NCI-H446 treated with DMSO at 0.1 percent for 48 hours (cell line): Measurements from ENCODE around the gene C9orf85.

ENCODE experiments used
- DNase-seq: peaks from one replicate; lab custom pipeline; 2025; lab: John Stamatoyannopoulos, UW

The C9orf85 gene

GRCh38 chr9:71904076-71904475 lies 7.4 kb upstream of the C9orf85 start:
- DNase-seq = no peak

DNA sequence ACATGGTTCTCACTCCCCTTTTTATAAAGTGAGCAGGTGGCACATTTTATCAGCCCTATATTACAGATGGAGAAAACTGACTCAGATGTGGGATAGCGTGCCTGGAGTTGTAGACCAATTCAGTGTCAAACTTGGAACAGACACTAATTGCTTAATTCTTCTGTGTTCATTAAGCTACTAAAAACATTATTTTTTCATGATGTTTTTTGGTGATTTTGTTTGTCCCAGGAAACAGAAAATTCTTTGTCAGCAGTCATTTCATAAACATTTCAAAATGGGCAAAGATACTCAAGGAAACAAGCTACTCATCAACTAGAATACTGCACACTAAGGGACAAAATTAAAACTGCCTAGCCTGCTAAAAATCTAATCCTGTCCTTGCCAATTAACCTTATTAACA lies 2.6 kb upstream of the C9orf85 start:
- no peak for DNase-seq

DNA sequence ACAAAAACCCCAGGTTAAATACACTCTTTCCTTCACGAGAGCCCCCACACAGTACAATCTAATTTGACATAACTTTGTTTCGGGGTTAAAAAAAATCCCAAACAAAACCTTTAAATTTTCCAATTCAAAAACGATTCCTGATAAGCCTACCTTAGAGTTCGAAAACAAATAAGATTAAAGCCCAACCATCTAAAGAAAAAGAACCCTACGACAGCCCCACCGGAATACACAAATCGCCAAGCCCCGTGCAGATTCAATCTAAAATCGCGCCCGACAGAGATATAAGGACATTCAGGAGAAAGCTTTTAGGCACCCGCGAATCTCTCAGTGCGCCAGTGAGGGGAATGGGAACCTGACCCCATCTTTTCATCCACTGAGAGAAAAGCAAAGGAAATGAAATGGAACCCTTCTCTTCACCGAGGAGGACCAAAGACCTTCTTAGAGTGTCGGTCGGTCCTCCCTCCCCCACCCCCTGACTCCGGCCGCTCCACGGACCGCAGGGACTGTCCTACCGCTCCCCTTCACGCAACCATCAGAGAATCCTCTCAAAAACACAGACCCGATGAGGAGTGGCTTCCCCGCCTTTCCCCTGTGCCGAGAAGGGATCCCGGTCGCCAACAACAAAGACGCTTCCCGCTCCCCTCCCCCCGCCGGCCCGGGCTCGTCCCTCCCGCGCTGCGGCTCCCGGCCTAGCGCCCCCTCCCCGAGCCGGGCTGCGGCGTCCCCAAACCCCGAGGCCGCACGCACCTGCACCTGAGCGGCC lies 1.4 kb upstream of the C9orf85 start:
- no peak for DNase-seq

DNA sequence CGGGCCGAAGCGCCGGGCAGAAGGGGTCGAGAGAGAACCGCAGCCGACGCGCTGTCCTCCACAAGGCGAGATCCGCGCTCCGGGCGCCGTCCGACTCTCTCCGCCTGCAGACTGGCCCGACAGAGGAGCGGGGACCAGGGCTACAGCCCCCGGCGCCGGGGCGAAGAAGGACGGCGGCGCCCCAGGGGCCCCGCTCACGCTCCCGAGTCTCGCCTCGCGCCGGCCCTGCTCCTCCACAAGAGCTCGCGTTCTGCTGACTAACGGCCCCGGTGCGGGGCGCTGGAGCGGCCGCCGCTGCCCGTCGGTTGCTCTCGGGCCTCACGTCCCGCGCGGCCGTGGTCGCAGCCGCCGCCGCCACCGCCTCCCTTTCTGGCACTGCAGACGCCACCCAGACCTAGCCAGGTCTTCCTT lies 784 bp upstream of the C9orf85 start:
- no peak for DNase-seq

- no peak for DNase-seq
Measured at GRCh38 chr9:71911908-71912335, 483 bp downstream of the C9orf85 start.

DNA sequence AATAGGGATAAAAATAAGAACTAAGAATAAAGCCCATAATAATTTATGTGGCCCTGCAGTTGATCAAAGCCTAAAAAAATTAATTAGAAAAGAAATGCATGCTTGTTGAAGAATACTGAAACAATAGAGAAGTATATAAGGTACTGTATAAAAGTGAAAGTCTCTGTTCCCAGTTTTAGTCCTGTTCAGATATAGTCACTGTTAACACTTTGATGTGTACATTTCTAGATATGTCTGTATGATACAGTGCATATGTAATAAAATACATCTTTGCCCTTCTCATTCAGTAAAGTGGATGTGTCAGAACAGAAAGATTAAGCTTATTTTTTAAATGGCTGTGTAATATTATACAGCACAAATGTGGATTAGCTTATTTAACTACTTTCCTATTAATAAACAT lies 4.1 kb downstream of the C9orf85 start:
- DNase-seq = no peak

- DNase-seq = no peak
Measured at GRCh38 chr9:71916834-71917534, 5.5 kb downstream of the C9orf85 start.

DNA sequence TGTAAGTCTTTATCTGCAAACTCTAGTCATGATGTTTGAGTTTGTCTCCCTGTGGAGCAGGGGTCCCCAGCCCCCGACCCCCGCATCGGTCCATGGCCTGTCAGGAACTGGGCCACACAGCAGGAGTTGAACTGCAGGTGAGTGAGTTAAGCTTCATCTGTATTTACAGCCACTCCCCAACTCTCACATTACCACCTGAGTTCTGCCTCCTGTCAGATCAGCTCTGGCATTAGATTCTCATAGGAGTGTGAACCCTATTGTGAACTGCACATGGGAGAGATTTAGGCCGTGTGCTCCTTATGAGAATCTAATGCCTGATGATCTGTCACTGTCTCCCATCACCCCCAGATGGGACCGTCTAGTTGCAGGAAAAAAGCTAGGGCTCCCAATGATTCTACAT lies 7.0 kb downstream of the C9orf85 start:
- DNase-seq = no peak

DNA sequence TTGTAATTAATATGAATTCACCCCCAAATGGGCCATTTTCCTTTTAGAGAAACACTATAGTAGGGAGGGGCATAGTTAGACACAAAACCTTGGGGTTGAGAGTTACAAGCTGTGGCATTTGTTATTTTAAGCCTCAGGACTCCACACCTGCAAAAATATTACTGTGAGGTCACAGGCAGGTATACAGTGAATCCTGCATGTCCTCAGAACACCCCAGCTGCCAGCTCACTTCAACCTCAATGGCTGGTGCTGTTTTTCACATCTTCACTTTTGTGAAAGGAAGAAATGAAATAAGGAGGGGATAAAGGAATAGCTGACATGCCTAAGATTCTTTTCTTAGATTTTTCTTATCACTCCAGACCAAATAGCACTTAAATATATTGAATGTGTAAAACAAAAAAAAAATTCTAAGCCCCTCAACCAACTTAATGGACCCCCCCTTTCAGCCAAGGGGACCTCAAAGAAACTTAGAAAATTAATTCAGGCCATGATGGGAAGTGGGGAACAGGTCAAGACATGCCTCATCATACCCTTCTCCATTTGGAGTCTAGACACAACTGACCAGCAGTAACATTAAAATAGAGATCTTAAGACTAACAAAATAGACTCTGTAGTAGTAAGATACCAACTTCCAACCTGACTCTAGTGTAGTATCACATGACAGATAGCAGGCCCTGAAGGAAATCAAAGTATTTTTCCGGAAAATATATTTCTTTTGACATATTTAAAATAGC lies 9.2 kb downstream of the C9orf85 start:
- DNase-seq = no peak

GRCh38 chr9:71921190-71921814 lies 9.9 kb downstream of the C9orf85 start:
- DNase-seq = no peak

- no peak for DNase-seq
Measured at GRCh38 chr9:71924576-71924975, 13.1 kb downstream of the C9orf85 start.

DNA sequence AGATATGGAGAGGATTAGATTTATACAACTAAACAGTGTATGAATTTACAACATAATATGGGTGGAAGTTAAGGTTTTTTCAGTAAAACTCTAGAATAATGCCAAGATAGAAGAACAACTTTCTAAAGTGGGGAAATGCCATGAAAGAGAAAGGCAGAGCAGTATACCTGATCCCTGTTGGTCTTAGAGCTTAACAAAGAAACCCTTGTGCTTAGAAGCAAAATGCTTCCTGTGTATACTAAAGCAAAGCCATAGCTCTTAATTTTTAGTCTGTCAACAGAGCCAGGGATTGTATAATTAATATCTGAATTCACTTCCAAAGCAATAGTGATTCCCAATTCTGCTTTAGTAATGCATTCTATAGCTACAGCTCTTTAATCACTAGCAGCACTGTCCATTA lies 14.4 kb downstream of the C9orf85 start:
- no peak for DNase-seq

DNA sequence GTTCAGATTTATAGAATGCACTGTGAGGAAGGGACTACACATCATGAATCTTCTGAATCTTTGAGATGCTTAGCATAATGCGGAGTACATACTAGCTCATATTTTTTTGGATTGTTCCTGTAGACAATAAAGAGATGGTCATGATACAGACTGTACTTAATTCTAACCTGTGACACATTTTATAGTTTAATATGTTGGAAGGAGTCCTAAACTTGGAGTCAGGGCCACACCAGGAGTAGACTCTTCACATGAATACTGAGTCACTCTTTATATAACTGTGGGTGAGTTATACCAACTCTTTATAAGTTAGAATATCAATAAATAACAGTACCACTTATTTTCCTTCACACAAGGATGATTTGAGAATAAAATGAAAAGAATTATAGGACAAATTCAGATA lies 16.9 kb downstream of the C9orf85 start:
- no peak for DNase-seq

- no peak for DNase-seq
Measured at GRCh38 chr9:71928806-71929205, 17.4 kb downstream of the C9orf85 start.

DNA sequence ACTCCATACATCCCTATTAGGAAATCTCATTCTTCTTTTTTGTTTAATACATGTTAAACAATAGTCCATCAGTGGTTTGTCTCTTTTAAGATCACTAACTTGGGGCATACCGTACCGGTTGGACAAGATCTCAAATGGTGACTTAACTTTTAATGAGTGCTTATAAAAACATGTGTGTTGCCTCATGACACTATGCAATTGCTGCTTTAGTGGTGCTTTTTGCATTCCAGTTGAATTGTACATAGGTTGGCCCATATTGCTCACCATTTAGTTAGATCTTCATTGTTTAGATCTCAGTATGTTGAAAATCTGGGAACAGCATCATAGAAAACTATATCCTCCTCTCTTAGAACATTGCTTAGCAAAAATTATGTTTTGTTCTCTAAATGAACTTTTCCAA lies 17.8 kb downstream of the C9orf85 start:
- no peak for DNase-seq

GRCh38 chr9:71929791-71930440 lies 18.5 kb downstream of the C9orf85 start:
- no peak for DNase-seq

DNA sequence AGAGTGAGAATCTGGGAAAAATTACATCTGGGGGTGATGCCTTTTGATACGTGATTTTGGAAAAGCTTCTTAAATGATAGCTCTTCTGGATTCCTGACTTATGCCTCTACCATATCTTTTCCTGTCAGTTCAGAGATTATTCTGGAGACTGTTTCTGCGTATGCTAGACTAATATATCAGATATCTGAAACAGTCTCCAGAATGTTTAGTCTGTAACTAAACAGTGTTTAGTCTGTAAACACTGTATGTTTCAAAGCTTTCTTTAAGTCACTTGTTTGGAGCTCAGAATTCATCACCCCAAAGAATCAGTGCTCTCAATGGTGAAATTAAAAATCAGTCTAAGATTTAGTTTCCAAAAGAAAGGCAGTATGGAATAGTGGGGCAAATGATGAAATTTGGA lies 19.7 kb downstream of the C9orf85 start:
- DNase-seq = no peak

GRCh38 chr9:71936066-71936465 lies 24.6 kb downstream of the C9orf85 start:
- no peak for DNase-seq

DNA sequence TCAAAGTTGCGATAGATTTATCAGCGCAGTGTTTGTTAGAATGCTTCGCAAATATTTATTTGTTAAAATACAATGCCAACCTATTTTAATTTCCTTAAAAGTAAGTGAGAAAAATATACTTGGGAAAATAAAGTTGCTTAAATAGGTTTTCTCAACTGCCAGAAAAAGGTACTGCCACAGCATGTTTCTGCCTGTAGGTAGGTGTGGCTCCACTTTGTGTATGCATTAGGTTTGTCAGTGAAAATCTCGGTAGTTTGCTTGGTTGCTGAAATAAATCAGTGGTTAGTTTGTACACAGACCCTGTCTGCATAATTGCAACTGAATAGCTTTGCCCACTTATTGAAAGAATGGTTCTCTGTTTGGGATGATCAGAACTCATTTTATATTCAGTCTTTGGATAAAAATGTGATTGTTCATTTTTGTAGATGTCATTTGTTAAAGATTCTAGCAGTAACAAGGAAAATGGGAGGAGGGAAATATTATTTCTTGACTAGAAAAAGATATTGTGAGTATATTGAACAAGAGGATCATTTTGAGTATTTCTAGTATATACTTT lies 25.7 kb downstream of the C9orf85 start:
- no peak for DNase-seq

GRCh38 chr9:71937898-71938297 lies 26.5 kb downstream of the C9orf85 start:
- DNase-seq = no peak

DNA sequence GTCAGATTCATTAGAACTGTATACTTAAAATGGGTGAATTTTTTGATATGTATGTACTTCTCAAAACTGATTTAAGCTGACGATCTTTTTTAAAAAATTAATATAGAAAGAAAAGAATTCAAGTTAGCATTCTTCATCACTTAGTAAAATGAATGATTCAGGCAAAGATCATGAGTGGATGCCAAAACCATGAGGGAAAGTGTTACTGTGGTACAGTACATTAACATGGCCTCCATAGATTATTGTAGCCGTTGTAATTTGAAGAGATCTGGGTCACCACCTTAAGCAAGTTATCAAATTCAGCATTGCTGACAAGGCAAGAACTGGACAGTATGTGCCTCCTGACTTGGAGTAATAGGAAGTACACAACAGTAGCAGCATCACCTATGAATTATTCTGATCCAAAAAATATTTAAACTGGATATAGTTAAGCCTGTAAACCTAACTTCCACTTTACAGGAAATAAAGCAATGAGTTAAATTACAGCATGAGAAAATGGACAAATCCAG lies 29.7 kb downstream of the C9orf85 start:
- DNase-seq = no peak
